ENCODE data around the gene ZNF570.

DNA sequence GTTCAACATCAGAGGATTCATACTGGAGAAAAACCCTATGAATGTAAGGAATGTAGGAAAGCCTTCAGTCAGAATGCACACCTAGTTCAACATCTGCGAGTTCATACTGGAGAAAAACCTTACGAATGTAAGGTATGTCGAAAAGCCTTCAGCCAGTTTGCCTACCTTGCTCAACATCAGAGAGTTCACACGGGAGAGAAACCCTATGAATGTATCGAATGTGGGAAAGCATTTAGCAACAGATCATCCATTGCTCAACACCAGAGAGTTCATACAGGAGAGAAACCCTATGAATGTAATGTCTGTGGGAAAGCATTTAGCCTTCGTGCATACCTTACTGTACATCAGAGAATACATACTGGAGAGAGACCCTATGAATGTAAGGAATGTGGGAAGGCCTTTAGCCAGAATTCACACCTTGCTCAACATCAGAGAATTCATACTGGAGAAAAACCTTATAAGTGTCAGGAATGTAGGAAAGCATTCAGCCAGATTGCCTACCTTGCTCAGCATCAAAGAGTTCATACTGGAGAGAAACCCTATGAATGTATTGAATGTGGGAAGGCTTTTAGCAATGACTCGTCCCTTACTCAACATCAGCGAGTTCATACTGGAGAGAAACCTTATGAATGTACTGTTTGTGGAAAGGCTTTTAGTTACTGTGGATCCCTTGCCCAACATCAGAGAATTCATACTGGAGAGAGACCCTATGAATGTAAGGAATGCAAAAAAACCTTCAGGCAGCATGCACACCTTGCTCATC is 15.4 kb downstream of the ZNF570 start:
- TF ChIP-seq, protein P1, sequence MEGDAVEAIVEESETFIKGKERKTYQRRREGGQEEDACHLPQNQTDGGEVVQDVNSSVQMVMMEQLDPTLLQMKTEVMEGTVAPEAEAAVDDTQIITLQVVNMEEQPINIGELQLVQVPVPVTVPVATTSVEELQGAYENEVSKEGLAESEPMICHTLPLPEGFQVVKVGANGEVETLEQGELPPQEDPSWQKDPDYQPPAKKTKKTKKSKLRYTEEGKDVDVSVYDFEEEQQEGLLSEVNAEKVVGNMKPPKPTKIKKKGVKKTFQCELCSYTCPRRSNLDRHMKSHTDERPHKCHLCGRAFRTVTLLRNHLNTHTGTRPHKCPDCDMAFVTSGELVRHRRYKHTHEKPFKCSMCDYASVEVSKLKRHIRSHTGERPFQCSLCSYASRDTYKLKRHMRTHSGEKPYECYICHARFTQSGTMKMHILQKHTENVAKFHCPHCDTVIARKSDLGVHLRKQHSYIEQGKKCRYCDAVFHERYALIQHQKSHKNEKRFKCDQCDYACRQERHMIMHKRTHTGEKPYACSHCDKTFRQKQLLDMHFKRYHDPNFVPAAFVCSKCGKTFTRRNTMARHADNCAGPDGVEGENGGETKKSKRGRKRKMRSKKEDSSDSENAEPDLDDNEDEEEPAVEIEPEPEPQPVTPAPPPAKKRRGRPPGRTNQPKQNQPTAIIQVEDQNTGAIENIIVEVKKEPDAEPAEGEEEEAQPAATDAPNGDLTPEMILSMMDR (IDR thresholded peaks at IDR 0.05; ENCODE audit: borderline replicate concordance, extremely low read depth, low read length, poor library complexity, severe bottlenecking), result no peak
- no peak for TF ChIP-seq EZH2 (IDR thresholded peaks at IDR 0.05; ENCODE audit: borderline replicate concordance, low read depth, low read length, severe bottlenecking)
